ENCODE measurements around the gene ZNRF2.

The ZNRF2 gene

DNA sequence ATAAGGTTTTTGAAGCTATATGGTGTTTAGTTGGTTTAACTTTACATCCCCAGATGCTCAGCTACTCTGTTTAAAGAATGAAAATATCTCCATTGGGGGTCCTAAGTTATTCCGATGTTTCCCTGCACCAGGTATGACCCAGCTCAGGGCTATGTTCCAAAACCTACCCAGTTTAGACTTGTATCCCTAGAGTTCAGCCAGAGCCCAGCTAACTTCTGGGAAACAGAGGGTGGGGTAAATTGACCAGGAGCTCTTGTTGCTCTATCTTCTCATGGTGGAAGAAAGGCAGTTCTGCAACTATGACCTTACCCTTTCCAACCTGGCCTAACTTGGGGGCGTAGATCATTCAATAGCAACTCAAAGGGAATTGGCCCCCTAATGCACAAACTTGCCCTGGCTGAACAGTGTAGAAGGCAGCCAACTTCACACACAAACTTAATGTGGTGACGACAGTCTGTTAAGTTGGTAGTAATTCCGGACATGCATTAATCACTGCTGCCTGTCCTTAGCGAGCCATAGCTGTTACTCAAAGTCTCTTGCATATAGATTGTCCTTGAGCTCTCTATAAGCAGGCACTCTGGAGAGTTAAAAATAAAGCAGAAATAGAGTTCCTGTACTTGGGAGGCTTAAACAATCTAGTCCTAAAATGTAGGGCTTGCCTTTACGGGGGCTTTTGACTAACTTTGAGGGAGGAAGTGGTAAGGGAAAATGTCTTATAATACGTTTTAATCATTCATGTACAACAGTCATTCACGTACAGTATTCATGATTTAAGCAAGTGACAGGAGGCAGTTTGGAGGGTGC lies 5.3 kb upstream of the ZNRF2 start:
- H3K27me3 ChIP-seq (replicated peaks; ENCODE audit: insufficient read depth, low read length): no peaks in the 10 kb centered on the region
- no peak overlapping the region for H3K4me2 ChIP-seq (ENCODE audit: low read depth, low read length)

DNA sequence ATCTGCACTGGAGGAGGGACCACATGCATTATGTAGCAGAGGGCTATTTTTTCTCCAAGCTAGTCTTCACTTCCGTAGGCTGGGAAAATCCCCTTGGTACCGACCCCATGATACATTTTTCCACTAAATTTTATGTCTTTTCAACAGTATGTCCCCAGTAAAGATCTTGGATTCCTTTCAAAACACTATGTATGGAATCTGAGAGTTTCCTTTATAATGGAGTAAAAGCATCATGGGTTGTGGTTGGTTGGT lies 4.8 kb upstream of the ZNRF2 start:
- H3K27ac ChIP-seq (ENCODE audit: low read length): no peak overlapping the region
- H3K4me2 ChIP-seq (ENCODE audit: low read depth, low read length): no peak overlapping the region
- H3K9me2 ChIP-seq (replicated peaks; ENCODE audit: insufficient read depth, low read length): no peaks in the 10 kb centered on the region
- H2AFZ ChIP-seq (ENCODE audit: low read length): no peak overlapping the region
- no peaks in the 10 kb centered on the region for H4K20me1 ChIP-seq (ENCODE audit: insufficient read depth, low read length)
- no peak for DNase-seq
- no peaks in the 10 kb centered on the region for H3K36me3 ChIP-seq (replicated peaks; ENCODE audit: insufficient read depth, low read length)
- no peak overlapping the region for H3K4me3 ChIP-seq (ENCODE audit: low read length)
- H3K9ac ChIP-seq (ENCODE audit: low read length): no peak overlapping the region
- TF ChIP-seq, protein P1, sequence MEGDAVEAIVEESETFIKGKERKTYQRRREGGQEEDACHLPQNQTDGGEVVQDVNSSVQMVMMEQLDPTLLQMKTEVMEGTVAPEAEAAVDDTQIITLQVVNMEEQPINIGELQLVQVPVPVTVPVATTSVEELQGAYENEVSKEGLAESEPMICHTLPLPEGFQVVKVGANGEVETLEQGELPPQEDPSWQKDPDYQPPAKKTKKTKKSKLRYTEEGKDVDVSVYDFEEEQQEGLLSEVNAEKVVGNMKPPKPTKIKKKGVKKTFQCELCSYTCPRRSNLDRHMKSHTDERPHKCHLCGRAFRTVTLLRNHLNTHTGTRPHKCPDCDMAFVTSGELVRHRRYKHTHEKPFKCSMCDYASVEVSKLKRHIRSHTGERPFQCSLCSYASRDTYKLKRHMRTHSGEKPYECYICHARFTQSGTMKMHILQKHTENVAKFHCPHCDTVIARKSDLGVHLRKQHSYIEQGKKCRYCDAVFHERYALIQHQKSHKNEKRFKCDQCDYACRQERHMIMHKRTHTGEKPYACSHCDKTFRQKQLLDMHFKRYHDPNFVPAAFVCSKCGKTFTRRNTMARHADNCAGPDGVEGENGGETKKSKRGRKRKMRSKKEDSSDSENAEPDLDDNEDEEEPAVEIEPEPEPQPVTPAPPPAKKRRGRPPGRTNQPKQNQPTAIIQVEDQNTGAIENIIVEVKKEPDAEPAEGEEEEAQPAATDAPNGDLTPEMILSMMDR (IDR thresholded peaks at IDR 0.05; ENCODE audit: low read length): no peak
- no peak for TF ChIP-seq EZH2phosphoT487 (IDR thresholded peaks at IDR 0.05; ENCODE audit: low read length)
- no peak for TF ChIP-seq EZH2 (optimal IDR thresholded peaks at IDR 0.05; ENCODE audit: low read depth, low read length)
- no peaks in the 10 kb centered on the region for H3K9me3 ChIP-seq (replicated peaks; ENCODE audit: insufficient read depth, low read length)
- no peaks in the 10 kb centered on the region for H3K79me2 ChIP-seq (ENCODE audit: low read length)
- no peaks in the 10 kb centered on the region for H3K27me3 ChIP-seq (replicated peaks; ENCODE audit: insufficient read depth, low read length)
- H3K4me1 ChIP-seq (ENCODE audit: low read length): peaks cover 12% of the 10 kb centered on the region
- peaks cover under 1% of the 10 kb centered on the region; the same call in 1 of the 2 replicates for H3F3A ChIP-seq (ENCODE audit: insufficient read depth, low read length)

More for the DNA sequence above, 5.3 kb upstream of the ZNRF2 start:
- H3K79me2 ChIP-seq (ENCODE audit: low read length): no peaks in the 10 kb centered on the region
- H4K20me1 ChIP-seq (ENCODE audit: insufficient read depth, low read length): no peaks in the 10 kb centered on the region
- TF ChIP-seq EZH2phosphoT487 (IDR thresholded peaks at IDR 0.05; ENCODE audit: low read length) (no peak), EZH2 (optimal IDR thresholded peaks at IDR 0.05; ENCODE audit: low read depth, low read length) (no peak)
- TF ChIP-seq, protein P1 (IDR thresholded peaks at IDR 0.05; ENCODE audit: low read length): no peak
- no peak overlapping the region for H3K27ac ChIP-seq (ENCODE audit: low read length)
- no peak for DNase-seq
- H3K36me3 ChIP-seq (replicated peaks; ENCODE audit: insufficient read depth, low read length): no peaks in the 10 kb centered on the region
- H3K9ac ChIP-seq (ENCODE audit: low read length): no peak overlapping the region
- no peak overlapping the region for H3K4me3 ChIP-seq (ENCODE audit: low read length)
- peaks cover 12% of the 10 kb centered on the region for H3K4me1 ChIP-seq (ENCODE audit: low read length)
- H2AFZ ChIP-seq (ENCODE audit: low read length): no peak overlapping the region
- no peaks in the 10 kb centered on the region; the same call in 1 of the 2 replicates for H3F3A ChIP-seq (ENCODE audit: insufficient read depth, low read length)
- H3K9me3 ChIP-seq (replicated peaks; ENCODE audit: insufficient read depth, low read length): no peaks in the 10 kb centered on the region
- H3K9me2 ChIP-seq (replicated peaks; ENCODE audit: insufficient read depth, low read length): no peaks in the 10 kb centered on the region

- Histone ChIP-seq H3K4me1 (ENCODE audit: low read length) (peaks cover 12% of the 10 kb centered on the region), H2AFZ (ENCODE audit: low read length) (no peak overlapping the region), H3K79me2 (ENCODE audit: low read length) (no peaks in the 10 kb centered on the region), H3K4me2 (ENCODE audit: low read depth, low read length) (no peak overlapping the region), H3K27me3 (replicated peaks; ENCODE audit: insufficient read depth, low read length) (no peaks in the 10 kb centered on the region), H3K4me3 (ENCODE audit: low read length) (no peak overlapping the region), H3K9me3 (replicated peaks; ENCODE audit: insufficient read depth, low read length) (no peaks in the 10 kb centered on the region), H3K9ac (ENCODE audit: low read length) (no peak overlapping the region), H4K20me1 (ENCODE audit: insufficient read depth, low read length) (no peaks in the 10 kb centered on the region), H3F3A (ENCODE audit: insufficient read depth, low read length) (peaks cover 5% of the 10 kb centered on the region; the same call in 1 of the 2 replicates), H3K27ac (ENCODE audit: low read length) (no peak overlapping the region), H3K9me2 (replicated peaks; ENCODE audit: insufficient read depth, low read length) (no peaks in the 10 kb centered on the region), H3K36me3 (replicated peaks; ENCODE audit: insufficient read depth, low read length) (no peaks in the 10 kb centered on the region)
- no peak for DNase-seq
- TF ChIP-seq EZH2phosphoT487 (IDR thresholded peaks at IDR 0.05; ENCODE audit: low read length) (no peak), EZH2 (optimal IDR thresholded peaks at IDR 0.05; ENCODE audit: low read depth, low read length) (no peak)
- TF ChIP-seq, protein P1 (IDR thresholded peaks at IDR 0.05; ENCODE audit: low read length): no peak
Measured at GRCh38 chr7:30280631-30281030, 3.8 kb upstream of the ZNRF2 start.
